ENCODE measurements around the gene C9orf78. TPM values are rescaled to one million over a fixed set of nuclear protein-coding genes. Genes with fewer than 3 reads are reported as not detected.

Gene C9orf78
- total and polyA plus RNA-seq, 9 of the 15 experiments (the other 6 are each of a cell fraction or from before 2014, with no cell fraction given) = 94.6 to 266 (median 202) TPM

DNA sequence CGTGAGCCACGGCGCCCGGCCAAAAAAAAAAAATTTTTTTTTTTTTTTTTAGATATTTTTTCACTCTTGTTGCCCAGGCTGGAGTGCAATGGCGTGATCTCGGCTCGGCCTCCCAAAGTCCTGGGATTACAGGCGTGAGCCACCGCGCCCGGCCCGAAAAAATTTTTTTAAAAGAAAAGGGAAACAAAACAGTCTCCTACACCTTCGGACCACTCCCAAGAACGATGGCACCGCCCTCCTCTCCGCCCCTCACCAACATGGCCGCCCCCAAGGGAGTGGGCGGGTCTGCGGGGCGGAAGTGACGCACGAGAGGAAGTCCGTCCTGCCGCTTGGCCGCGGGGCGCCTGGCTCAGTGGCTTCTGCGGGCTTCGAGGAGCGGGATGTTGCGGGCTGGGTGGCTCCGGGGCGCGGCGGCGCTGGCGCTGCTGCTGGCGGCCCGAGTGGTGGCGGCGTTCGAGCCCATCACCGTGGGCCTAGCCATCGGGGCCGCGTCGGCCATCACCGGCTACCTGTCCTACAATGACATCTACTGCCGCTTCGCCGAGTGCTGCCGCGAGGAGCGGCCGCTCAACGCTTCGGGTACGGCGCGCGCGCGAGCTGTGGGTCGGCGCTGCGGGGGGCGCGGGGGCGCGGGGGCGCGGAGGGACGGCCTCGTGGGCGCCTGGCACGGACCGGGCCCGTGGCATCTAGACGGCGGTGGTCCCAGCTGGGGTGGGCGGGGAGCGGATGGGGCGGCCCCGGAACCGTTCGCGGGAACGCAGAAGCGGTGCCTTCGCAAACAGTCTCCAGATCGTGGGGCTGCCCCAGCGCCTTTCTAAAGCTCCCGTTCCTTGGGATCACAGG, 32.0 kb downstream of the C9orf78 start, which contains the start of gene TOR1B (continued):
- TF ChIP-seq FOXK2 (conservative IDR thresholded peaks at IDR 0.05 in 1 of 2, IDR thresholded peaks at IDR 0.05 in 1 of 2; ENCODE audit: low read depth in 2 of 2) (0 out of 4 replicates have a peak, but pooled peaks of 1 of the 2 experiments have one; percentile 14), SP1 (CRISPR knock-in tag; IDR thresholded peaks at IDR 0.05) (peak; percentile 97), ILK (tag; IDR thresholded peaks at IDR 0.05; ENCODE audit: borderline replicate concordance, low read depth) (no peak), KDM5B (IDR thresholded peaks at IDR 0.05; ENCODE audit: insufficient replicate concordance, low read depth, low read length) (peak; percentile 91), MXI1 (IDR thresholded peaks at IDR 0.05; ENCODE audit: low read depth, low read length) (peak; percentile 32; the same call in 1 of the 2 replicates), ZNF24 (IDR thresholded peaks at IDR 0.05) (no peak), ZNF57 (CRISPR knock-in tag; IDR thresholded peaks at IDR 0.05) (no peak), ZNF134 (CRISPR knock-in tag; conservative IDR thresholded peaks at IDR 0.05) (0 out of 2 replicates have a peak, but pooled peaks have one; percentile 59), ZNF551 (CRISPR knock-in tag; IDR thresholded peaks at IDR 0.05) (no peak), ZNF444 (CRISPR knock-in tag; IDR thresholded peaks at IDR 0.05) (no peak), ZNF165 (CRISPR knock-in tag; IDR thresholded peaks at IDR 0.05; ENCODE audit: borderline replicate concordance) (peak; percentile 53; the same call in 1 of the 2 replicates), COPS2 (conservative IDR thresholded peaks at IDR 0.05) (no peak), NR2C2 (CRISPR knock-in tag; IDR thresholded peaks at IDR 0.05) (no peak), NR2C2 (tag; IDR thresholded peaks at IDR 0.05) (peak; percentile 57), SIRT6 (IDR thresholded peaks at IDR 0.05; ENCODE audit: low read depth, low read length) (no peak), TAF9B (IDR thresholded peaks at IDR 0.05; ENCODE audit: partially characterized antibody) (no peak), NFRKB (IDR thresholded peaks at IDR 0.05; ENCODE audit: low read depth) (no peak), CREB1 (IDR thresholded peaks at IDR 0.05) (peak; percentile 93), CREB1 (CRISPR knock-in tag; IDR thresholded peaks at IDR 0.05) (peak; percentile 96)
- TF ChIP-seq, protein P1, sequence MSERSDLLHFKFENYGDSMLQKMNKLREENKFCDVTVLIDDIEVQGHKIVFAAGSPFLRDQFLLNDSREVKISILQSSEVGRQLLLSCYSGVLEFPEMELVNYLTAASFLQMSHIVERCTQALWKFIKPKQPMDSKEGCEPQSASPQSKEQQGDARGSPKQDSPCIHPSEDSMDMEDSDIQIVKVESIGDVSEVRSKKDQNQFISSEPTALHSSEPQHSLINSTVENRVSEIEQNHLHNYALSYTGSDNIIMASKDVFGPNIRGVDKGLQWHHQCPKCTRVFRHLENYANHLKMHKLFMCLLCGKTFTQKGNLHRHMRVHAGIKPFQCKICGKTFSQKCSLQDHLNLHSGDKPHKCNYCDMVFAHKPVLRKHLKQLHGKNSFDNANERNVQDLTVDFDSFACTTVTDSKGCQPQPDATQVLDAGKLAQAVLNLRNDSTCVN (CRISPR knock-in tag; IDR thresholded peaks at IDR 0.05) = no peak
- TF ChIP-seq, protein P2, sequence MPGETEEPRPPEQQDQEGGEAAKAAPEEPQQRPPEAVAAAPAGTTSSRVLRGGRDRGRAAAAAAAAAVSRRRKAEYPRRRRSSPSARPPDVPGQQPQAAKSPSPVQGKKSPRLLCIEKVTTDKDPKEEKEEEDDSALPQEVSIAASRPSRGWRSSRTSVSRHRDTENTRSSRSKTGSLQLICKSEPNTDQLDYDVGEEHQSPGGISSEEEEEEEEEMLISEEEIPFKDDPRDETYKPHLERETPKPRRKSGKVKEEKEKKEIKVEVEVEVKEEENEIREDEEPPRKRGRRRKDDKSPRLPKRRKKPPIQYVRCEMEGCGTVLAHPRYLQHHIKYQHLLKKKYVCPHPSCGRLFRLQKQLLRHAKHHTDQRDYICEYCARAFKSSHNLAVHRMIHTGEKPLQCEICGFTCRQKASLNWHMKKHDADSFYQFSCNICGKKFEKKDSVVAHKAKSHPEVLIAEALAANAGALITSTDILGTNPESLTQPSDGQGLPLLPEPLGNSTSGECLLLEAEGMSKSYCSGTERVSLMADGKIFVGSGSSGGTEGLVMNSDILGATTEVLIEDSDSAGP (CRISPR knock-in tag; IDR thresholded peaks at IDR 0.05) = no peak
- TF ChIP-seq, protein P3, sequence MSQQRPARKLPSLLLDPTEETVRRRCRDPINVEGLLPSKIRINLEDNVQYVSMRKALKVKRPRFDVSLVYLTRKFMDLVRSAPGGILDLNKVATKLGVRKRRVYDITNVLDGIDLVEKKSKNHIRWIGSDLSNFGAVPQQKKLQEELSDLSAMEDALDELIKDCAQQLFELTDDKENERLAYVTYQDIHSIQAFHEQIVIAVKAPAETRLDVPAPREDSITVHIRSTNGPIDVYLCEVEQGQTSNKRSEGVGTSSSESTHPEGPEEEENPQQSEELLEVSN (IDR thresholded peaks at IDR 0.05; ENCODE audit: borderline replicate concordance in 1 of 2, extremely low read depth in 1 of 2, insufficient read depth in 1 of 2, insufficient read length in 1 of 2, low read depth in 1 of 2, low read length in 1 of 2, poor library complexity in 1 of 2, severe bottlenecking in 1 of 2) = peak; percentile 84 to 85
